Measurements from ENCODE around the gene PAPSS1.

GRCh38 chr4:107699466-107700206 lies 20.4 kb downstream of the PAPSS1 start:
- TF ChIP-seq EZH2phosphoT487 (IDR thresholded peaks at IDR 0.05; ENCODE audit: borderline replicate concordance) (no peak), EGR1 (IDR thresholded peaks at IDR 0.05; ENCODE audit: low read depth) (no peak), CTCF (IDR thresholded peaks at IDR 0.05 in 2 of 3, conservative IDR thresholded peaks at IDR 0.05 in 1 of 3; ENCODE audit: borderline replicate concordance in 1 of 3, insufficient read depth in 1 of 3, low read depth in 2 of 3, low read length in 2 of 3) (no peak), EZH2 (IDR thresholded peaks at IDR 0.05) (no peak)

Data from HCT116 (cell line).